ENCODE measurements around the gene NEMF. TPM values are rescaled to one million over a fixed set of nuclear protein-coding genes. Genes with fewer than 3 reads are reported as not detected.

NEMF gene
- total RNA-seq, 1 experiment from 2014 or later = 57.7 TPM

- ATAC-seq = no peak
- Histone ChIP-seq H3K9ac (ENCODE audit: low read length) (no peak overlapping the region), H3K9me2 (ENCODE audit: insufficient read depth) (no peaks in the 10 kb centered on the region), H3K9me3 (ENCODE audit: control insufficient read depth in 1 of 2, insufficient read depth in 1 of 2, low read depth in 1 of 2, low read length in 2 of 2) (no peaks in the 10 kb centered on the region), H3K79me2 (ENCODE audit: insufficient read depth, low read length) (no peaks in the 10 kb centered on the region), H4K20me1 (ENCODE audit: insufficient read depth) (no peaks in the 10 kb centered on the region), H3K27me3 (ENCODE audit: insufficient read depth, low read length) (no peaks in the 10 kb centered on the region), H3K4me1 (ENCODE audit: control insufficient read depth in 1 of 2, insufficient read depth in 2 of 2, low read length in 2 of 2) (peaks cover 18 to 38% of the 10 kb centered on the region in 2 experiments), H3K4me3 (replicated peaks in 1 of 2; ENCODE audit: low read depth in 1 of 2, low read length in 2 of 2) (no peak overlapping the region), H3K27ac (ENCODE audit: low read depth, low read length) (no peak overlapping the region), H3K36me3 (ENCODE audit: control insufficient read depth in 1 of 2, insufficient read depth in 2 of 2, low read length in 2 of 2) (no peaks in the 10 kb centered on the region), H3K4me2 (ENCODE audit: low read length) (0 out of 2 replicates have a peak overlapping the region, but pooled peaks have one; percentile 9), H2AFZ (ENCODE audit: low read depth, low read length, poor library complexity, severe bottlenecking) (peak overlapping the region; percentile 69)
- ChIA-PET RAD21 (ENCODE audit: low non-redundant PET in 1 of 2, low total read pairs in 2 of 2, uncharacterized antibody in 2 of 2, unreplicated experiment in 2 of 2) (no interaction called here), POLR2A (no interaction called here), CTCF (no interaction called here)
- DNase-seq (ENCODE audit: low read depth, low spot score) = no peak
- intact Hi-C loops (cut with micrococcal nuclease) = no loop called here
- TF ChIP-seq EZH2phosphoT487 (IDR thresholded peaks at IDR 0.05; ENCODE audit: borderline replicate concordance) = no peak
- TF ChIP-seq JUND (IDR thresholded peaks at IDR 0.05) = no peak
- TF ChIP-seq ATF3 (IDR thresholded peaks at IDR 0.05) = no peak
- no peak for TF ChIP-seq POLR2A (IDR thresholded peaks at IDR 0.05; ENCODE audit: borderline replicate concordance, extremely low read depth, insufficient read depth, insufficient read length)
- no peak for TF ChIP-seq TCF7L2 (IDR thresholded peaks at IDR 0.05; ENCODE audit: borderline replicate concordance, extremely low read depth, insufficient read depth, insufficient read length)
- TF ChIP-seq MAX (IDR thresholded peaks at IDR 0.05) = no peak
- TF ChIP-seq FOSL1 (IDR thresholded peaks at IDR 0.05; ENCODE audit: low read depth) = no peak
- TF ChIP-seq SP1 (IDR thresholded peaks at IDR 0.05; ENCODE audit: low read depth) = no peak
- TF ChIP-seq YY1 (IDR thresholded peaks at IDR 0.05; ENCODE audit: extremely low read depth, insufficient replicate concordance, low read depth, low read length) = no peak
- no peak for TF ChIP-seq SIN3A (IDR thresholded peaks at IDR 0.05; ENCODE audit: low read depth)
- TF ChIP-seq CTCF (IDR thresholded peaks at IDR 0.05 in 2 of 3, conservative IDR thresholded peaks at IDR 0.05 in 1 of 3; ENCODE audit: borderline replicate concordance in 1 of 3, insufficient read depth in 1 of 3, low read depth in 2 of 3, low read length in 2 of 3) = no peak
- TF ChIP-seq ZNF274 (IDR thresholded peaks at IDR 0.05; ENCODE audit: low read depth, low read length) = no peak
- TF ChIP-seq EGR1 (IDR thresholded peaks at IDR 0.05; ENCODE audit: low read depth) = no peak
- no peak for TF ChIP-seq POLR2AphosphoS5 (IDR thresholded peaks at IDR 0.05; ENCODE audit: low read depth, low read length)
- no peak for TF ChIP-seq SRF (IDR thresholded peaks at IDR 0.05; ENCODE audit: low read depth)
- no peak for TF ChIP-seq RAD21 (IDR thresholded peaks at IDR 0.05; ENCODE audit: low read depth)
- no TSS peak for BruUV-seq (replicated peaks)
These were observed 30.5 kb upstream of the NEMF start for GRCh38 chr14:49882826-49883694.
